Measurements from ENCODE around the gene EIF3I. TPM values are rescaled to one million over a fixed set of nuclear protein-coding genes. Genes with fewer than 3 reads are reported as not detected.

The EIF3I gene
- polyA plus RNA-seq, 2 of the 4 experiments (the other 2 are of a cell fraction) = 300 to 318 TPM

- TF ChIP-seq CEBPB (IDR thresholded peaks at IDR 0.05) = no peak
- TF ChIP-seq EHMT2 (IDR thresholded peaks at IDR 0.05; ENCODE audit: low read depth) = no peak
- TF ChIP-seq MAFK (IDR thresholded peaks at IDR 0.05; ENCODE audit: partially characterized antibody) = no peak
Measured at GRCh38 chr1:32179443-32180185, 42.6 kb upstream of the EIF3I start, which contains the start of gene TXLNA (continued).

- peak; percentile 48 to 58 for ATAC-seq
- ChIA-PET POLR2A (interaction anchor here (1.4 to 2.0 kb wide), 9 partner anchors 12 to 73 kb away, joined by 3 to 16 read pairs (median 5); partner anchors contain the start of genes CCDC28B, IQCC and KPNA6), CTCF (interaction anchor here (1.2 to 1.7 kb wide), 4 partner anchors 27 to 136 kb away, joined by 3 to 9 read pairs (median 6); no protein-coding TSS in a partner anchor)
- no peak for FAIRE-seq
- peak overlapping the region; percentile 95 for H3K4me2 ChIP-seq
- no peak for TF ChIP-seq NPAS2 (CRISPR knock-in tag; IDR thresholded peaks at IDR 0.05; ENCODE audit: borderline replicate concordance)
- TF ChIP-seq USF2 (IDR thresholded peaks at IDR 0.05) = no peak
- no peak for TF ChIP-seq JUN (IDR thresholded peaks at IDR 0.05)
- TF ChIP-seq HES2 (IDR thresholded peaks at IDR 0.05) = no peak
- no peak for TF ChIP-seq CHD2 (IDR thresholded peaks at IDR 0.05; ENCODE audit: low read length, partially characterized antibody)
- TF ChIP-seq NFE2L2 (conservative IDR thresholded peaks at IDR 0.05; ENCODE audit: low read length) = no peak
- no peak for TF ChIP-seq CBX8 (IDR thresholded peaks at IDR 0.05)
- no peaks in the 10 kb centered on the region for H3K9me3 ChIP-seq
- DNase-seq (ENCODE audit: low read depth in 1 of 2, low spot score in 1 of 2) = peak; percentile 28 to 32
- 7% methylated on average over 30 of the region's 36 CpGs for WGBS (ENCODE audit: missing lambda C conversion rate)
- H3K4me3 ChIP-seq = peak overlapping the region; percentile 90
- peaks cover 36% of the 10 kb centered on the region for H3K4me1 ChIP-seq
- H3K27ac ChIP-seq = peak overlapping the region; percentile 89 to 94
Measured at GRCh38 chr1:32180186-32181060, 41.8 kb upstream of the EIF3I start.

GRCh38 chr1:32181065-32181464, 41.1 kb upstream of the EIF3I start:
- Histone ChIP-seq H3K4me2 (peak overlapping the region; percentile 95), H3K27ac (peak overlapping the region; percentile 89 to 94; a peak in 5 of 6 replicates), H3K4me3 (peak overlapping the region; percentile 90), H3K4me1 (peaks cover 36% of the 10 kb centered on the region), H3K9me3 (no peaks in the 10 kb centered on the region)
- FAIRE-seq (no peak), ATAC-seq (no peak), DNase-seq (ENCODE audit: low read depth in 1 of 2, low spot score in 1 of 2) (no peak)
- WGBS (ENCODE audit: missing lambda C conversion rate) = 84% methylated on average over 9 of the region's 9 CpGs
- POLR2A ChIA-PET = no interaction called here
- TF ChIP-seq GATA3 (IDR thresholded peaks at IDR 0.05; ENCODE audit: borderline replicate concordance) (no peak), RNF2 (IDR thresholded peaks at IDR 0.05; ENCODE audit: borderline replicate concordance, low read depth) (no peak), CHD2 (IDR thresholded peaks at IDR 0.05; ENCODE audit: low read length, partially characterized antibody) (no peak), SMC3 (IDR thresholded peaks at IDR 0.05) (no peak), FOXS1 (CRISPR knock-in tag; IDR thresholded peaks at IDR 0.05) (no peak)
- CTCF ChIA-PET = interaction anchor here (1.7 kb wide), 3 partner anchors 70 to 135 kb away, joined by 3 to 9 read pairs (median 5); no protein-coding TSS in a partner anchor

- ChIA-PET CTCF (interaction anchor here (0.6 to 1.7 kb wide), 3 partner anchors 59 to 135 kb away, joined by 3 to 5 read pairs (median 3); no protein-coding TSS in a partner anchor), POLR2A (no interaction called here)
- H3K4me1 ChIP-seq = peaks cover 36% of the 10 kb centered on the region
- H3K4me2 ChIP-seq = peak overlapping the region; percentile 95
- no peak for TF ChIP-seq GATA3 (IDR thresholded peaks at IDR 0.05; ENCODE audit: borderline replicate concordance)
- TF ChIP-seq USF2 (IDR thresholded peaks at IDR 0.05) = no peak
- TF ChIP-seq EP300 (IDR thresholded peaks at IDR 0.05) = no peak
- 83% methylated on average over 5 of the region's 5 CpGs for WGBS (ENCODE audit: missing lambda C conversion rate)
- H3K27ac ChIP-seq = peak overlapping the region in 1 of 2 experiments; percentile 94; a peak in 3 of 6 replicates
- FAIRE-seq = no peak
- DNase-seq (ENCODE audit: low read depth in 1 of 2, low spot score in 1 of 2) = no peak
- H3K9me3 ChIP-seq = no peaks in the 10 kb centered on the region
- no peak for ATAC-seq
- H3K4me3 ChIP-seq = peak overlapping the region; percentile 90; the same call in 2 of the 3 replicates
Measured at GRCh38 chr1:32181563-32181962, 40.6 kb upstream of the EIF3I start.

Measured in A549 (cell line).